Hematopoietic multipotent progenitor cell treated with erythropoietin and hydrocortisone succinate and interleukin-3 and kit ligand, for 15 days (in vitro differentiated cells): ENCODE data around the gene CRK.

Experiments used
- DNase-seq: peaks from one replicate; pipeline ENCODE4 v3.0.0-alpha.2; 2015; ENCODE audit warnings: low spot score

Gene CRK

DNA sequence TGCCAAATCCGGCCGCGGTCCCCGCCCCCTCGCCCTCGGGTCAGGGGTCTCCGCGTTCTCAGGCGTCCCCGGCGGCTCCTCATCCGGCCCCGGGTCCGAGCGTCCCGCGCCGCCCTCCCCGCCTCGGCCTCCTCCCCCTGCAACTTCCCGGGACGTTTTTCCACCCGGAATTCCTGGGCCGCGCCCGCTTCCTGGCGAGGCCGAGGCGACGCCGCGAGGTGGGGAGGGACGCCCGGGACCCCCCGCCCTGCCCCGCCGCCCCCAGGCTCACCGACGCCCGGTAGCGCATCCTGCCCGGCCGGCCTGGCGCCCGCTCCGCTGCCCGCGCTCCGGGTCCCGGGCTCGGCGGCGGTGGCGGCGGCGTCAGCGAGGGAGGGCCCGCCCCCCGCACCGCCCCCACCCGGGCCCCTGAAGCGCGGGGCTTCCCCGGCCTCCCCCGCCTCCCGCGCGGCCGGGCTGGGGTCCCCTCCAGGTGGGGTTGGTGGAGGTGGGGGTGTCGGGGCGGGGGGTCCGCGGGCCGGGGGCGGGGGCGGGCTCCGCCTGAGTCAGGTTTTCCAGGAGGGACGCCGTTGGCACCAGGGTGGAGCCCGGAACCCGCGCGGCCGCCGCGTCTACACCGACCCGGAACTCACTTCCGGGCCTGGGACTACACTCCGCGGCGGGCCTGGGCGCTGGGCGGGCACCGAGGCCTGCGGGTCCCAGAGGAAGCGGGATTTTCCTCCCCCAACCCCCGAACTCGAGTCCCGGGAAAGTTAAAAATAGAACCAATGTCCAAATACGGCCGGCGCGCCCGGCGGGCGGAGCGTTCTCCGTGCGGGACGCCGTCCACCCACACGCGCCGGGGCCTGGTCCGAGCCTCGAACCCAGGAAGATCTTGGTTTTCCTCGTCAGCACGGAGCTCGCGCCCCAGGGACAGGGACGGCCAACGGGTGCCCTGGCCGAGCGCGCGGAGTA is 29.7 kb upstream of the CRK start:
- DNase-seq: no peak

DNA sequence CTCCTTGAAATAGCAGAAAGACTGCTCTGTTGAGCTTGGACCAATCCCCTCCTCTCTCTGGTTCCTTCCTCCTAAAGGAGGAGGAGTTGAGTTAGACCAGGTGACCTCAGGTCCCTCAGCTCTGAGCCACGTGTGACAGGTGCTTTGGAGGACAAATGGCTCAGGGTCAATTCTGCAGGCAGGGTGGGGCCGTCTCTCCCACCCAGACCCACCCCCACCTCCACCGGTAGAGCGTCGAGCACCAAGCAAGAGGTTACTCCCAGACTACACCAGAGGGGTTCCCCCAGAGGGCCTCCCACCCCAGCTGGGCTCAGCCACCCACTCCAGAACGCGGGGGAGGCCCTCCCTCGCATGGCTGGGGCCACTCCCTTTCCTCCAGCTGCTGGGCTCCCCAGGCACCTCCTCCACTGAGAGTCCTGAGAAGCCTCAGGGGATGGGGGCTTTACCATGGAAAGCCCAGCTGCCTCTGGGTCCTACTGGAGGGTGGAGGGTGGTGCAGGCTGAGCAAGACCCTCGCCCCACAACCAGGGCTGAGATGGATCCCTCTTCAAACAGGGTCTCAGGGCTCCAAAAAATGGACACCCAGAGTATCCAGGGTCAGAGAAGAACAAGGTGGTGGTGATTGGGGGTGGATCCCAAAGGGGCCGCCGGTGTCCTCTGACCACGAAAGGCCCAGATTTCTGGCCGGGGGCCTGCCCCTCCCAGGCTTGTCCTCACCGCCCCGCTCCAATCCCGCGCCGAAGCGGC is 28.8 kb upstream of the CRK start:
- DNase-seq: no peak

DNA sequence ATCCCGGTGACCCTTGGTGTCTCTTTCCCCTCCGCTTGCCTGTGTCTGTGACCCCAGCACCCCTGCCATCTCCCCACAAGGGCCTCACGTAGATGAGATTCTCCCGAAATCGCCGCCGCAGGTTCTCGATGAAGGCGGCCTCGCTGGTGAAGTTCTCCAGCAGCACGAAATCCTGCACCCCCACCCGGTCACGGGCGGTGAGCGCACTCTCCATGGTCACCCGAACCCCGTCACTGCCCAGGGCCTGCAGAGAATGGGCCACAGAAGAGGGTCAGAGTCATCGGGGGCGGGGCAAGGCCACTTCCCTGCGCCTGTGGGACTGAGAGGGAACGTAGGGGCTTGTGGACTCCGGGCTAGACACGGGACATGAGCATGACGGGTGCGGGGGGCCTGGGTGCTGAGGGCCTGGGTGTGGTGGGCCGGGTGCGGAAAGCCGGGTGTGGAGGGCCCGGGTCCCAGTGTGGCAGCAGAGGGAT is 28.1 kb upstream of the CRK start:
- no peak for DNase-seq

DNA sequence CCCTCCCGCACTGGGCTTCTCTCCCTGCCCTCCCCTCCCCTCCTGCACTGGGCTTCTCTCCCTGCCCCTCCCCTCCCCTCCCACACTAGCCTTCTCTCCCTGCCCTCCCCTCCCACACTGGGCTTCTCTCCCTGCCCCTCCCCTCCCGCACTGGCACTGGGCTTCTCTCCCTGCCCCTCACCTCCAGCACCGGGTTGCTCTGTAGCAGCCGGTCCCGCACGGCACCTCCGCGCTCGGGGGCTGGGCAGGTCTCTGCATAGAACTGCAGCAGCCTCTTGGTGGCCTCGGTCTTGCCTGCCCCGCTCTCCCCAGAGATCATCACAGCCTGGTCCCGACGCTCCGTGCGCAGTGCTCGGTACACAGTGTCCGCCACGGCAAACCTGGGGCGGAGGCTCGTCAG is 26.6 kb upstream of the CRK start:
- DNase-seq: no peak

DNA sequence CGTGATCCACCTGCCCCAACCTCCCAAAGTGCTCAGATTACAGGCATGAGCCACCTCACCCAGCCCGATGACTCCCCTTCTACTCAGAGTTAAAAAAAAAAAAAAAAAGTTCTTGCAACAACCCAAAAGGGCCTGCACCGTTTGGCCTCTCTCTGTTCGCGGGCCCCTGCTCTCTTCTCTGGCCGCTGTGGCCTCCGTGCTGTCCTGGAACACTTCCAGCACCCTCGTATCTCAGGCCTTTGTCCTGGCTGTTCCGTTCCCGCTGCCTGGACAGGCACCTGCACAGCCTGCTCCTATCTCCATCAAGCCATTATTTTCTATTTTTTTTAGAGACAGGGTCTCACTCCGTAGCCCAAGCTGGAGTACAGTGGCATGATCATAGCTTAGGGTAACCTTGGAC is 25.7 kb upstream of the CRK start:
- no peak for DNase-seq

DNA sequence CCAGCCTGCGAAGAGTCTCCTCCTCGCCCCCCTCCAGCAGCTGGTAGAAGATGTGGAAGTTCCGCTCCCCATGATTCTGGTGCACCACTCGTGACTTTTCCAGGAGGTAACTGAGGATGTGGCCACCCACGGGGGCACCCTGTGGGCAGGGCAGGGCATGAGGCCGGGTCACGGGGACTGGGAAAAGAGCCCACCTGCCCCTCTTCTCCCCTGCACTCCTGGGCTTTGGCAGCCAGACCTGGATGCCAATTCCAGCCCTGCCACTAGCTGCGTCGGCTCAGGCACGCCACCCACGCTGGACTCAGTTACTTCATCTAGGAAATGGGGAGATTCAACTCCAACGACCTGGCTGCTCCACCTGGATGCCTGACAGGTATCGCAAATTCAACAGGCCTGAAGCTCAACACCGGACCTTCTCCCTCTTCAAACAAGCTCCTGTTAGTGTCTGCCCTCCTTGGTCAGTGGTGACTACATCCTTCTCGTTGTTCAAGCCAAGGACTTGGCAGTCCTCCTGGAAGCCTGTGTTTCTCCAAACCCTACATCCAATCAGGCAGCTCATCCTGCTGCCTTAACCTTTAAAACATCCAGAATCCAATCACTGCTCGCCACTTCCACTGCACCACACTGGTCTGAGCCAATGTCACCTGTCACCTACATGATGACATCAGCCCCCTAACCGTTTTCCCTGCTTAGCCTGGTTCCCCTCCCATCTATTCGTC is 24.9 kb upstream of the CRK start:
- no peak for DNase-seq

DNA sequence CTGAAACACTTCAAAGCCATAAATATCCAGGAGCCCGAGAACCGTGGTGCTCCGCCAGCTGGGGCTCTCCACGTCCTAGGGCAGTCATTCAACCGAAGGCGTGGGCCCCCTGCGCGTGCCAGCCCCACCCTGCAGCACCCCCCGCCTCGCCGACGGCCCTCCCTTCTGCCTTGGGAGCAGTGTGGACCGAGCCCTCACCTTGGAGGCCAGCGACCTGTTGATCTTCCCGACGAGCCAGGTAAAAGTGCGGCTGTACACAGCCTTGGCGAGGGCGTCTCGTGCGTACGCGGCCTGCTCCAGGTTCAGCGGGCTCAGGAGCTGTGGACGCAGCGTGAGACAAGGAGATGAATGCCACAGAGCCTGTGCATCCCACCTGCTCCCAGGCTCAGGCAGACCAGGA is 22.4 kb upstream of the CRK start:
- DNase-seq: no peak

DNA sequence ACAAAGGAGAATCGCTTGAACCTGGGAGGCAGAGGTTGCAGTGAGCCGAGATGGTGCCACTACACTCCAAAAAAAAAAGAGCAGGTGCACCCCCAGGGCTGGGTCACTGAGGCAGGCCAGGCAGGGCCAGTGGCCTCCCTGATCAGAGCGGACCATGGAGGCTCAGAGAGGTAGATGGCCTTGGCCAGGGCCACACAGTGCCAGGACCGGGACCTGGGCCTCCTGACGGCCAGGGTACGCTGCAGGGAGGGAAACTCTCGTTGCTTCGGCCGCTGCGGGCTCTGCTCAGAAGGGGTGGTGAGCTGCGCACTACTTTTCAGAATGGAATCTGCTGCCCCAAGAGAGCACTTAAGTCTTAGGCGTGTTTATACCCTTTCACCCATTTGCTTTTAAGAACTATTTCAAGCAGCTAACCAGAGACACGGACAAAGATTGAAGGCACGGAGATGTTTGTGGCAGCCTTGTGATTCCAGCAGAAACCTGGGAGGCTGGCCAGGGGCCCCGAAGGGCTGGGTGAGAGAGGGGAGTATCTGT is 19.4 kb upstream of the CRK start:
- DNase-seq: no peak

GRCh38 chr17:1474402-1475189 is 18.6 kb upstream of the CRK start:
- DNase-seq: no peak

- no peak for DNase-seq
These were observed 17.8 kb upstream of the CRK start for GRCh38 chr17:1473841-1474240.

- DNase-seq: no peak
These were observed 17.1 kb upstream of the CRK start for GRCh38 chr17:1473170-1473569.

GRCh38 chr17:1471911-1472821 is 16.1 kb upstream of the CRK start:
- no peak for DNase-seq

GRCh38 chr17:1471490-1471889 is 15.5 kb upstream of the CRK start:
- DNase-seq: no peak

GRCh38 chr17:1470755-1471462 is 14.9 kb upstream of the CRK start:
- DNase-seq: no peak

DNA sequence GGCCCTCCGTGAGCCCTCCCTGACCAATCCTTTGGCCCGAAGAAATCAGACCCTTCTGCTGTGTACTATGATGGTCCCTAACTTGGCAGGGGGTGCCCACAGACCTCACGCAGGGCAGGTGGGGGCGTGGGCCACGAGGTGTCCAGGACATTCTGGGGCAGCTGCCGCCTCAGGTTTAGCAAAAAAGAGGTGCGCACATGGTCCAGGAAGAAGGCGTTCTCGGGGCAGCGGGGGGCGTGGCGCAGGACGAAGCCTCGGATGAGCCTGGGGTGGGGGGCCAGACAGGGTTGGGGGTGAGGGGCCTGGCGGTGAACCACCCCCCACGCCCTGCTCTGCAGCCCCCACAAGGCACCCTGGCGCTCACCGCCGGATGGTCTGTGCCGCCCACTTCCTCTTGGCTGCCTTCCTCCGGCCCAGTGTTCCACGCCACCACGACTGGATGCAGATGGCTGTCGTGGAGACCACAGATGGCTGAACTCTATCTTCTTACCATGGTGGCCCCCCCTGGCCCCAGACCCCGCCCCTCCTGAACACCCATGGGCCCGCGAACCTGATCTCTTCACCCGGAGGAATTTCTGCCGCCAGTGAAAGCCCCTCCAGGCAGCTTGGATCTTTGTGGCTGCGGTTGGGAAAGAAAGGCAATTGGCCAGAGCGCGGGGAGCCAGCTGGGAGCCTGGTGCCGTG is 14.2 kb upstream of the CRK start:
- no peak for DNase-seq

- DNase-seq: no peak
These were observed 13.3 kb upstream of the CRK start for GRCh38 chr17:1469231-1469852.

- no peak for DNase-seq
These were observed 12.0 kb upstream of the CRK start for GRCh38 chr17:1467898-1468492.

DNA sequence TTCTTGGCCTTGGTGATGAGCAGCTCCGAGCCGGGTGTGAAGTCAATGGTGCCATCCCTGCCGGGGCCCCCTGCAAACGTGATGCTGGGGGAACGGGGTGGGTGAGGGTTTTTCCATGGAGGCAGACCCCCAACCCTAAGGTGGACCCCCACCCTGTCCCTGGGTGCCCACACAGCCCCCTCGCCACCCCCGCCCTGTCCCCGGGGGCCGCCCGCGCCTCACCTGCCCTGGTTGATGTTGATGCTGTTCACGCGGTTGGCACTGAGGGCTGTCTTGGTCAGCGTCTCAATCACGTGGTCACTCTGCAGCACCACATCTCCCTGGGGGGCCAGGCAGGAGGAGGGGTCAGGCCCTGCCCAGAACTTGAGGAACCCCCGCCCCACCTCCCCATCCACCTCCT is 11.2 kb upstream of the CRK start:
- no peak for DNase-seq
